HUES48 (cell line): ENCODE data around the gene VPS37C.
"Not testable (repeated sequence)": the region's sequence is repeated elsewhere in the genome, so short reads cannot be mapped to it uniquely, and the experiment has no call there.

Experiments
- H3K27ac ChIP-seq: one replicate; pipeline ENCODE4 v1.7.0; 2013; ENCODE audit warnings: low read depth, low read length, inconsistent platforms
- H3K27me3 ChIP-seq: 2 replicates; pipeline ENCODE4 v1.6.1; 2013; ENCODE audit warnings: mild to moderate bottlenecking, low read length; ENCODE audit not compliant: control insufficient read depth, insufficient read depth
- H3K36me3 ChIP-seq: 2 replicates; pipeline ENCODE4 v1.6.1; 2013; ENCODE audit warnings: low read length; ENCODE audit not compliant: control insufficient read depth, insufficient read depth
- H3K4me1 ChIP-seq: 2 replicates; pipeline ENCODE4 v1.6.1; 2013; ENCODE audit warnings: mild to moderate bottlenecking, low read length; ENCODE audit not compliant: control insufficient read depth, insufficient read depth
- H3K4me3 ChIP-seq: 2 replicates; pipeline ENCODE4 v1.5.1; 2013; ENCODE audit warnings: mild to moderate bottlenecking, low read depth, low read length
- H3K9ac ChIP-seq: 2 replicates; pipeline ENCODE4 v1.6.1; 2013; ENCODE audit warnings: mild to moderate bottlenecking, low read depth, low read length, moderate library complexity
- H3K9me3 ChIP-seq: 2 replicates; pipeline ENCODE4 v1.6.1; 2013; ENCODE audit warnings: low read length; ENCODE audit not compliant: control insufficient read depth, insufficient read depth

The VPS37C gene

GRCh38 chr11:61194981-61195695 is 33.9 kb upstream of the VPS37C start:
- no peak overlapping the region for H3K4me3 ChIP-seq
- H3K4me1 ChIP-seq, result no peaks in the 10 kb centered on the region
- H3K9me3 ChIP-seq, result no peaks in the 10 kb centered on the region
- H3K36me3 ChIP-seq, result no peaks in the 10 kb centered on the region
- H3K27ac ChIP-seq, result no peak overlapping the region
- H3K27me3 ChIP-seq, result no peaks in the 10 kb centered on the region
- H3K9ac ChIP-seq, result no peak overlapping the region

- Histone ChIP-seq H3K4me3 (no peak overlapping the region), H3K36me3 (no peaks in the 10 kb centered on the region), H3K9ac (no peak overlapping the region), H3K4me1 (no peaks in the 10 kb centered on the region), H3K9me3 (no peaks in the 10 kb centered on the region), H3K27me3 (no peaks in the 10 kb centered on the region), H3K27ac (no peak overlapping the region)
These were observed 33.0 kb upstream of the VPS37C start for GRCh38 chr11:61194169-61194671.

GRCh38 chr11:61193596-61193995 is 32.4 kb upstream of the VPS37C start:
- Histone ChIP-seq H3K36me3 (no peaks in the 10 kb centered on the region), H3K27me3 (no peaks in the 10 kb centered on the region), H3K9me3 (no peaks in the 10 kb centered on the region), H3K4me1 (no peaks in the 10 kb centered on the region), H3K27ac (no peak overlapping the region), H3K4me3 (no peak overlapping the region), H3K9ac (no peak overlapping the region)

GRCh38 chr11:61189933-61190332 is 28.7 kb upstream of the VPS37C start:
- Histone ChIP-seq H3K27me3 (no peaks in the 10 kb centered on the region), H3K4me1 (no peaks in the 10 kb centered on the region), H3K27ac (no peak overlapping the region), H3K9me3 (no peaks in the 10 kb centered on the region), H3K9ac (no peak overlapping the region), H3K4me3 (no peak overlapping the region), H3K36me3 (no peaks in the 10 kb centered on the region)

- no peaks in the 10 kb centered on the region for H3K9me3 ChIP-seq
- H3K9ac ChIP-seq, result no peak overlapping the region
- no peak overlapping the region for H3K27ac ChIP-seq
- H3K4me3 ChIP-seq, result no peak overlapping the region
- H3K36me3 ChIP-seq, result no peaks in the 10 kb centered on the region
- H3K4me1 ChIP-seq, result no peaks in the 10 kb centered on the region
- no peaks in the 10 kb centered on the region for H3K27me3 ChIP-seq
These were observed 26.4 kb upstream of the VPS37C start for GRCh38 chr11:61187505-61188130.

- Histone ChIP-seq H3K9me3 (no peaks in the 10 kb centered on the region), H3K4me1 (no peaks in the 10 kb centered on the region), H3K9ac (no peak overlapping the region), H3K36me3 (no peaks in the 10 kb centered on the region), H3K4me3 (no peak overlapping the region), H3K27ac (no peak overlapping the region), H3K27me3 (no peaks in the 10 kb centered on the region)
These were observed 25.3 kb upstream of the VPS37C start for GRCh38 chr11:61186504-61186903.

- Histone ChIP-seq H3K9ac (no peak overlapping the region), H3K36me3 (no peaks in the 10 kb centered on the region), H3K27ac (no peak overlapping the region), H3K4me1 (no peaks in the 10 kb centered on the region), H3K9me3 (no peaks in the 10 kb centered on the region), H3K4me3 (no peak overlapping the region), H3K27me3 (no peaks in the 10 kb centered on the region)
These were observed 22.4 kb upstream of the VPS37C start for GRCh38 chr11:61183645-61184044.

GRCh38 chr11:61181489-61181888 is 20.3 kb upstream of the VPS37C start:
- Histone ChIP-seq H3K4me3 (no peak overlapping the region), H3K27ac (no peak overlapping the region), H3K9me3 (no peaks in the 10 kb centered on the region), H3K27me3 (no peaks in the 10 kb centered on the region), H3K9ac (no peak overlapping the region), H3K36me3 (no peaks in the 10 kb centered on the region), H3K4me1 (no peaks in the 10 kb centered on the region)

GRCh38 chr11:61180205-61180604 is 19.0 kb upstream of the VPS37C start:
- not testable (repeated sequence) for H3K27ac ChIP-seq, H3K9me3 ChIP-seq, H3K4me3 ChIP-seq, H3K4me1 ChIP-seq, H3K36me3 ChIP-seq, H3K9ac ChIP-seq, H3K27me3 ChIP-seq

GRCh38 chr11:61176446-61176845 is 15.2 kb upstream of the VPS37C start:
- 0 out of 2 replicates have a peak, but pooled peaks cover 6% of the 10 kb centered on the region for H3K27me3 ChIP-seq
- no peak overlapping the region for H3K27ac ChIP-seq
- H3K9ac ChIP-seq, result no peak overlapping the region
- no peaks in the 10 kb centered on the region for H3K4me1 ChIP-seq
- no peak overlapping the region for H3K4me3 ChIP-seq
- no peaks in the 10 kb centered on the region for H3K36me3 ChIP-seq
- no peaks in the 10 kb centered on the region for H3K9me3 ChIP-seq

GRCh38 chr11:61174949-61175348 is 13.7 kb upstream of the VPS37C start:
- Histone ChIP-seq H3K27ac (no peak overlapping the region), H3K27me3 (0 out of 2 replicates have a peak, but pooled peaks cover 6% of the 10 kb centered on the region), H3K36me3 (no peaks in the 10 kb centered on the region), H3K4me3 (no peak overlapping the region), H3K4me1 (no peaks in the 10 kb centered on the region), H3K9me3 (no peaks in the 10 kb centered on the region), H3K9ac (no peak overlapping the region)
